Loucy (cell line): ENCODE data around the gene TANGO6.

Source experiments
- H2AFZ ChIP-seq: fragments of 200-600 bp; sonication (generic); 2 replicates; pipeline ENCODE4 v1.6.0; 2016; ENCODE audit warnings: antibody characterized with exemption, mild to moderate bottlenecking, low read length, moderate library complexity
- H3F3A ChIP-seq: fragments of 200-600 bp; 2 replicates; pipeline ENCODE4 v1.6.0; 2016; ENCODE audit warnings: antibody characterized with exemption, low read depth, mild to moderate bottlenecking
- H3K27me3 ChIP-seq: fragments of 200-600 bp; sonication (generic); 2 replicates; pipeline ENCODE4 v1.6.1; 2014; ENCODE audit warnings: low read length, mild to moderate bottlenecking; ENCODE audit not compliant: insufficient read depth, poor library complexity, severe bottlenecking
- H3K36me3 ChIP-seq: fragments of 200-600 bp; sonication (generic); 2 replicates; pipeline ENCODE4 v1.6.1; 2016; ENCODE audit warnings: low read length; ENCODE audit not compliant: insufficient read depth
- H3K4me1 ChIP-seq: fragments of 200-600 bp; sonication (generic); 2 replicates; pipeline ENCODE4 v1.5.1; 2014; ENCODE audit warnings: low read length, mild to moderate bottlenecking; ENCODE audit not compliant: insufficient read depth, poor library complexity, severe bottlenecking
- H3K4me2 ChIP-seq: fragments of 200-600 bp; sonication (generic); 2 replicates; pipeline ENCODE4 v1.6.0; 2014; ENCODE audit warnings: antibody characterized with exemption, low read length, low read depth, mild to moderate bottlenecking; ENCODE audit not compliant: poor library complexity, severe bottlenecking
- H3K4me3 ChIP-seq: fragments of 200-600 bp; sonication (generic); 2 replicates; pipeline ENCODE4 v1.5.1; 2014; ENCODE audit warnings: low read length, mild to moderate bottlenecking, mixed read lengths; ENCODE audit not compliant: poor library complexity, severe bottlenecking
- H3K79me2 ChIP-seq: fragments of 200-600 bp; sonication (generic); 2 replicates; pipeline ENCODE4 v1.6.1; 2014; ENCODE audit warnings: low read length; ENCODE audit not compliant: insufficient read depth
- H3K9ac ChIP-seq: fragments of 200-600 bp; sonication (generic); 2 replicates; pipeline ENCODE4 v1.6.0; 2014; ENCODE audit warnings: mild to moderate bottlenecking, low read depth, low read length, moderate library complexity; ENCODE audit not compliant: poor library complexity, severe bottlenecking
- H3K9me2 ChIP-seq: fragments of 200-600 bp; sonication (generic); replicated peaks from 2 replicates; pipeline ENCODE4 v1.6.1; 2016; ENCODE audit warnings: low read depth, low read length, mixed read lengths
- H3K9me3 ChIP-seq: fragments of 200-600 bp; sonication (generic); 2 replicates; pipeline ENCODE4 v1.6.1; 2014; ENCODE audit warnings: mild to moderate bottlenecking, antibody characterized with exemption, low read length, low read depth; ENCODE audit not compliant: insufficient read depth
- H4K20me1 ChIP-seq: fragments of 200-600 bp; sonication (generic); 2 replicates; pipeline ENCODE4 v1.6.0; 2014; ENCODE audit warnings: antibody characterized with exemption, low read length, mild to moderate bottlenecking; ENCODE audit not compliant: insufficient read depth, poor library complexity, severe bottlenecking
- EZH2phosphoT487 ChIP-seq: fragments of 200-600 bp; IDR thresholded peaks from 2 replicates; pipeline ENCODE4 v1.6.1; 2018; ENCODE audit warnings: antibody characterized with exemption, mild to moderate bottlenecking, moderate library complexity, borderline replicate concordance
- TF ChIP-seq, protein P1 (sequence below): fragments of 200-600 bp; sonication (generic); conservative IDR thresholded peaks from 2 replicates; pipeline ENCODE4 v1.5.1; 2014; ENCODE audit warnings: mild to moderate bottlenecking, antibody characterized with exemption, low read length

TANGO6 gene

DNA sequence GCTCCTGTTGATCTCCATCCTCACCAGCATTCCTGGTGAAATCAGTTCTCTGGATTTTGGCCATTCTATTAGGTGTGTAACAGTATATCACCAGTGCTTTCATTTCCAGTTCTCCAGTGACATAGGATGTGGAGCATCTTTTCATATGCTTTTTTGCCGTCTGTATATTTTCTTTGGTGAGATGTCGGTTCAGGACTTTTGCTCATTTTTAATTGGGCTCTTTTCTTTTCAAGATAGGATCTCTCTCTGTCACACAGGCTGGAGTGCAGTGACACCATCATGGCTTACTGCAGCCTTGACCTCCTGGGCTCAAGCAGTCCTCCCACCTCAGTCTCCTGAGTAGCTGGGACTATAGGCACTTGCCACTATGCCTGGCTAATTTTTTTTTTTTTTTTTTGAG lies 74.2 kb downstream of the TANGO6 start:
- no peaks in the 10 kb centered on the region for H3K79me2 ChIP-seq
- H3K9me3 ChIP-seq: no peaks in the 10 kb centered on the region
- no peaks in the 10 kb centered on the region for H3K4me1 ChIP-seq
- H3K9me2 ChIP-seq: no peaks in the 10 kb centered on the region
- no peak overlapping the region for H2AFZ ChIP-seq
- no peak overlapping the region for H3K9ac ChIP-seq
- H3K36me3 ChIP-seq: no peaks in the 10 kb centered on the region
- no peaks in the 10 kb centered on the region for H4K20me1 ChIP-seq
- H3K4me3 ChIP-seq: no peak overlapping the region
- no peaks in the 10 kb centered on the region for H3K27me3 ChIP-seq
- H3F3A ChIP-seq: no peaks in the 10 kb centered on the region
- no peak for TF ChIP-seq EZH2phosphoT487
- TF ChIP-seq, protein P1, sequence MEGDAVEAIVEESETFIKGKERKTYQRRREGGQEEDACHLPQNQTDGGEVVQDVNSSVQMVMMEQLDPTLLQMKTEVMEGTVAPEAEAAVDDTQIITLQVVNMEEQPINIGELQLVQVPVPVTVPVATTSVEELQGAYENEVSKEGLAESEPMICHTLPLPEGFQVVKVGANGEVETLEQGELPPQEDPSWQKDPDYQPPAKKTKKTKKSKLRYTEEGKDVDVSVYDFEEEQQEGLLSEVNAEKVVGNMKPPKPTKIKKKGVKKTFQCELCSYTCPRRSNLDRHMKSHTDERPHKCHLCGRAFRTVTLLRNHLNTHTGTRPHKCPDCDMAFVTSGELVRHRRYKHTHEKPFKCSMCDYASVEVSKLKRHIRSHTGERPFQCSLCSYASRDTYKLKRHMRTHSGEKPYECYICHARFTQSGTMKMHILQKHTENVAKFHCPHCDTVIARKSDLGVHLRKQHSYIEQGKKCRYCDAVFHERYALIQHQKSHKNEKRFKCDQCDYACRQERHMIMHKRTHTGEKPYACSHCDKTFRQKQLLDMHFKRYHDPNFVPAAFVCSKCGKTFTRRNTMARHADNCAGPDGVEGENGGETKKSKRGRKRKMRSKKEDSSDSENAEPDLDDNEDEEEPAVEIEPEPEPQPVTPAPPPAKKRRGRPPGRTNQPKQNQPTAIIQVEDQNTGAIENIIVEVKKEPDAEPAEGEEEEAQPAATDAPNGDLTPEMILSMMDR: no peak
- H3K4me2 ChIP-seq: no peak overlapping the region

DNA sequence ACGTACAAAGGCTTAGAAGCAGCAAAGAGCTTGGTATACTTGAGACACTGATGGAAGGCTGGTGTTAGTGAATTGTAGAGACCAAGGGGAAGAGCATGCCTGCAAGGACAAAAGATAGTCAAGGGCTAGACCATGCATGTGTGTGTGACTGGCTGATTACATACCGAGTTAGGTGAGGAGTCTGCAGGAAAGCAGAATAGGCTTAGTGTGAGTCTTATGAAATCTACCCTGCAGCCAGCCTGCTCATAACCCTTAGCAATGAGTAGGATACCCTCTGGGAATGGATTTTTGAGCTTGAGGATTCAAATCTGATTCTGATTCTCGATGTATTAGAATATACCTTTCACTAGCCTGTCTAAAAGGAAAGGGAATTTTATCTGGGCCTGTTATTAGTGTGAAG lies 77.0 kb downstream of the TANGO6 start:
- no peak overlapping the region for H2AFZ ChIP-seq
- H3F3A ChIP-seq: no peaks in the 10 kb centered on the region
- no peaks in the 10 kb centered on the region for H3K9me3 ChIP-seq
- no peaks in the 10 kb centered on the region for H3K9me2 ChIP-seq
- H3K4me1 ChIP-seq: no peaks in the 10 kb centered on the region
- H3K79me2 ChIP-seq: no peaks in the 10 kb centered on the region
- no peaks in the 10 kb centered on the region for H3K27me3 ChIP-seq
- no peaks in the 10 kb centered on the region for H3K36me3 ChIP-seq
- no peak overlapping the region for H3K4me2 ChIP-seq
- no peaks in the 10 kb centered on the region for H4K20me1 ChIP-seq
- no peak overlapping the region for H3K9ac ChIP-seq
- TF ChIP-seq, protein P1: no peak
- no peak for TF ChIP-seq EZH2phosphoT487
- H3K4me3 ChIP-seq: no peak overlapping the region

GRCh38 chr16:68921637-68922036 lies 78.3 kb downstream of the TANGO6 start:
- H3K9me2 ChIP-seq: no peaks in the 10 kb centered on the region
- H3K36me3 ChIP-seq: no peaks in the 10 kb centered on the region
- TF ChIP-seq EZH2phosphoT487: no peak
- TF ChIP-seq, protein P1: no peak
- no peaks in the 10 kb centered on the region for H4K20me1 ChIP-seq
- H3K79me2 ChIP-seq: no peaks in the 10 kb centered on the region
- no peak overlapping the region for H2AFZ ChIP-seq
- H3K9ac ChIP-seq: no peak overlapping the region
- no peaks in the 10 kb centered on the region for H3K9me3 ChIP-seq
- no peaks in the 10 kb centered on the region for H3K27me3 ChIP-seq
- no peaks in the 10 kb centered on the region for H3F3A ChIP-seq
- H3K4me2 ChIP-seq: no peak overlapping the region
- H3K4me1 ChIP-seq: no peaks in the 10 kb centered on the region
- no peak overlapping the region for H3K4me3 ChIP-seq
